ENCODE results near the gene APBB1IP.

- TF ChIP-seq RERE (CRISPR knock-in tag; IDR thresholded peaks at IDR 0.05; ENCODE audit: borderline replicate concordance) (no peak), POLR2AphosphoS5 (IDR thresholded peaks at IDR 0.05; ENCODE audit: control insufficient read depth, insufficient read depth, low read depth, low read length) (no peak), MTA3 (IDR thresholded peaks at IDR 0.05; ENCODE audit: borderline replicate concordance) (no peak), MYC (IDR thresholded peaks at IDR 0.05; ENCODE audit: low read depth, low read length) (no peak), MYC (CRISPR knock-in tag; IDR thresholded peaks at IDR 0.05; ENCODE audit: borderline replicate concordance, low read depth) (no peak)
- TF ChIP-seq, protein P1, sequence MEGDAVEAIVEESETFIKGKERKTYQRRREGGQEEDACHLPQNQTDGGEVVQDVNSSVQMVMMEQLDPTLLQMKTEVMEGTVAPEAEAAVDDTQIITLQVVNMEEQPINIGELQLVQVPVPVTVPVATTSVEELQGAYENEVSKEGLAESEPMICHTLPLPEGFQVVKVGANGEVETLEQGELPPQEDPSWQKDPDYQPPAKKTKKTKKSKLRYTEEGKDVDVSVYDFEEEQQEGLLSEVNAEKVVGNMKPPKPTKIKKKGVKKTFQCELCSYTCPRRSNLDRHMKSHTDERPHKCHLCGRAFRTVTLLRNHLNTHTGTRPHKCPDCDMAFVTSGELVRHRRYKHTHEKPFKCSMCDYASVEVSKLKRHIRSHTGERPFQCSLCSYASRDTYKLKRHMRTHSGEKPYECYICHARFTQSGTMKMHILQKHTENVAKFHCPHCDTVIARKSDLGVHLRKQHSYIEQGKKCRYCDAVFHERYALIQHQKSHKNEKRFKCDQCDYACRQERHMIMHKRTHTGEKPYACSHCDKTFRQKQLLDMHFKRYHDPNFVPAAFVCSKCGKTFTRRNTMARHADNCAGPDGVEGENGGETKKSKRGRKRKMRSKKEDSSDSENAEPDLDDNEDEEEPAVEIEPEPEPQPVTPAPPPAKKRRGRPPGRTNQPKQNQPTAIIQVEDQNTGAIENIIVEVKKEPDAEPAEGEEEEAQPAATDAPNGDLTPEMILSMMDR (IDR thresholded peaks at IDR 0.05 in 2 of 3, conservative IDR thresholded peaks at IDR 0.05 in 1 of 3; ENCODE audit: insufficient read depth in 2 of 3, low read depth in 1 of 3, low read length in 3 of 3): no peak
These were observed 116.1 kb downstream of the APBB1IP start for GRCh38 chr10:26554246-26554645.

All from K562 (cell line).